MCF 10A (cell line): ENCODE measurements around the gene AQP5. TPM values are rescaled to one million over a fixed set of nuclear protein-coding genes. Genes with fewer than 3 reads are reported as not detected.

Source experiments
- BruUV-seq: library from RNA; stranded (reverse); fragments of 400-500 nt; replicated peaks from 2 replicates; lab custom pipeline; 2021; lab: Mats Ljungman, UMichigan
- CTCF ChIA-PET: fragments of 300-600 bp; sonication (Branson Sonifier 250); formaldehyde crosslinking; extraction: SDS; loops from one replicate; lab custom pipeline; 2021; ENCODE audit warnings: antibody characterized with exemption, inconsistent platforms; lab: Yijun Ruan, JAX
- POLR2A ChIA-PET: fragments of 300-600, 350-650 bp; sonication (Branson Sonifier 250); formaldehyde crosslinking; extraction: SDS; loops from one replicate; lab custom pipeline; 2020; ENCODE audit warnings: antibody characterized with exemption, inconsistent platforms; lab: Yijun Ruan, JAX
- DNase-seq: peaks from one replicate; pipeline ENCODE4 v3.0.0-alpha.2; 2018; ENCODE audit not compliant: unreplicated experiment
- H3K27ac Mint-ChIP-seq: one replicate; pipeline ENCODE4 v1.8.0; 2022; ENCODE audit warnings: mild to moderate bottlenecking, low read depth, mixed read lengths; ENCODE audit not compliant: unreplicated experiment
- H3K27me3 Mint-ChIP-seq: one replicate; pipeline ENCODE4 v1.8.0; 2022; ENCODE audit warnings: mixed read lengths; ENCODE audit not compliant: insufficient read depth, unreplicated experiment
- H3K36me3 Mint-ChIP-seq: one replicate; pipeline ENCODE4 v1.8.0; 2022; ENCODE audit warnings: mild to moderate bottlenecking, moderate library complexity, mixed read lengths; ENCODE audit not compliant: insufficient read depth, unreplicated experiment
- H3K4me1 Mint-ChIP-seq: one replicate; pipeline ENCODE4 v1.8.0; 2022; ENCODE audit warnings: mixed read lengths; ENCODE audit not compliant: insufficient read depth, unreplicated experiment
- H3K4me3 Mint-ChIP-seq: one replicate; pipeline ENCODE4 v1.8.0; 2022; ENCODE audit warnings: mild to moderate bottlenecking, moderate library complexity, mixed read lengths; ENCODE audit not compliant: unreplicated experiment
- H3K9me3 Mint-ChIP-seq: one replicate; pipeline ENCODE4 v1.8.0; 2022; ENCODE audit warnings: mixed read lengths; ENCODE audit not compliant: unreplicated experiment
- intact Hi-C: fragments of 100-400 bp; cut with micrococcal nuclease; formaldehyde crosslinking; loops from 2 replicates; pipeline ENCODE4 v1.14.1; 2022
- total RNA-seq: library from RNA; stranded (reverse); gene quantifications from 2 replicates; pipeline ENCODE4 v1.2.3, GENCODE V29; 2022
- TF ChIP-seq, protein P1 (sequence below): fragments of 200-600 bp; IDR thresholded peaks from one replicate; pipeline ENCODE4 v1.8.0; 2022; ENCODE audit warnings: antibody characterized with exemption, mild to moderate bottlenecking; ENCODE audit not compliant: unreplicated experiment

Gene AQP5
- total RNA-seq, 1 experiment from 2014 or later, result not detected

DNA sequence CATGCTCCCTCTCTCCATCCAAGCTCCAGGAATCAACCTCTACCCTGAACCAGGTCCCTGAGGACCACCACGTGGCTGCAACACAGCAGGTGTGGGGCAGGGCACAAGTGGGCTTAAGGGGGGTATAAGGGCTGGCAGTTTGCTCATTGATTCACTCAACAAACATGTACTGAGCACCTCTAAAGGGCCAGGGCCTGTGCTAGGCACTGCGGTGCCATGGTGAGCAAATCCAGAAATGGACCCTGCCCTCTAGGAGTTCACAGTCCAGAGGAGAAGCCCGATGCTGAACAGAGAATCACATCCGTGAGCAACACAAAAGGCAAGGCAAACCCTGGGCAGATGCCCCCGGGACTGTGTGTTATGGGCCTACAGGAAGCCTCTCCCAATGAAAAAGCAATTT, 17.6 kb upstream of the AQP5 start:
- H3K9me3 Mint-ChIP-seq, result no peaks in the 10 kb centered on the region
- ChIA-PET CTCF (interaction anchor here (0.7 to 1.5 kb wide), 4 partner anchors 16 to 75 kb away, joined by 3 to 4 read pairs (median 4); no protein-coding TSS in a partner anchor), POLR2A (no interaction called here)
- TF ChIP-seq, protein P1, sequence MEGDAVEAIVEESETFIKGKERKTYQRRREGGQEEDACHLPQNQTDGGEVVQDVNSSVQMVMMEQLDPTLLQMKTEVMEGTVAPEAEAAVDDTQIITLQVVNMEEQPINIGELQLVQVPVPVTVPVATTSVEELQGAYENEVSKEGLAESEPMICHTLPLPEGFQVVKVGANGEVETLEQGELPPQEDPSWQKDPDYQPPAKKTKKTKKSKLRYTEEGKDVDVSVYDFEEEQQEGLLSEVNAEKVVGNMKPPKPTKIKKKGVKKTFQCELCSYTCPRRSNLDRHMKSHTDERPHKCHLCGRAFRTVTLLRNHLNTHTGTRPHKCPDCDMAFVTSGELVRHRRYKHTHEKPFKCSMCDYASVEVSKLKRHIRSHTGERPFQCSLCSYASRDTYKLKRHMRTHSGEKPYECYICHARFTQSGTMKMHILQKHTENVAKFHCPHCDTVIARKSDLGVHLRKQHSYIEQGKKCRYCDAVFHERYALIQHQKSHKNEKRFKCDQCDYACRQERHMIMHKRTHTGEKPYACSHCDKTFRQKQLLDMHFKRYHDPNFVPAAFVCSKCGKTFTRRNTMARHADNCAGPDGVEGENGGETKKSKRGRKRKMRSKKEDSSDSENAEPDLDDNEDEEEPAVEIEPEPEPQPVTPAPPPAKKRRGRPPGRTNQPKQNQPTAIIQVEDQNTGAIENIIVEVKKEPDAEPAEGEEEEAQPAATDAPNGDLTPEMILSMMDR, result no peak
- peaks cover 6% of the 10 kb centered on the region for H3K36me3 Mint-ChIP-seq
- no peak overlapping the region for H3K27ac Mint-ChIP-seq
- peaks cover 19% of the 10 kb centered on the region for H3K4me1 Mint-ChIP-seq
- intact Hi-C loops, result no loop called here
- no peak overlapping the region for H3K4me3 Mint-ChIP-seq
- DNase-seq, result no peak
- no peaks in the 10 kb centered on the region for H3K27me3 Mint-ChIP-seq
- no TSS peak for BruUV-seq

GRCh38 chr12:49944718-49945117, 17.0 kb upstream of the AQP5 start:
- POLR2A ChIA-PET, result no interaction called here
- no TSS peak for BruUV-seq
- TF ChIP-seq, protein P1, result no peak
- CTCF ChIA-PET, result interaction anchor here (0.7 to 4.2 kb wide), 8 partner anchors 9 to 380 kb away, joined by 3 to 26 read pairs (median 10); no protein-coding TSS in a partner anchor
- no peak for DNase-seq
- H3K27ac Mint-ChIP-seq, result no peak overlapping the region
- H3K9me3 Mint-ChIP-seq, result no peaks in the 10 kb centered on the region
- H3K4me1 Mint-ChIP-seq, result peaks cover 19% of the 10 kb centered on the region
- H3K27me3 Mint-ChIP-seq, result no peaks in the 10 kb centered on the region
- intact Hi-C loops, result no loop called here
- H3K36me3 Mint-ChIP-seq, result peaks cover 6% of the 10 kb centered on the region
- H3K4me3 Mint-ChIP-seq, result no peak overlapping the region

- Mint-ChIP-seq H3K27me3 (no peaks in the 10 kb centered on the region), H3K36me3 (peaks cover 6% of the 10 kb centered on the region), H3K4me1 (peaks cover 19% of the 10 kb centered on the region), H3K27ac (peak overlapping the region; percentile 47), H3K4me3 (no peak overlapping the region), H3K9me3 (no peaks in the 10 kb centered on the region)
- BruUV-seq, result no TSS peak
- ChIA-PET CTCF (interaction anchor here (0.5 to 4.2 kb wide), 40 partner anchors 8 to 587 kb away, joined by 3 to 26 read pairs (median 3); no protein-coding TSS in a partner anchor), POLR2A (interaction anchor here (0.7 to 1.1 kb wide), 3 partner anchors 47 to 78 kb away, joined by 3 to 4 read pairs (median 3); no protein-coding TSS in a partner anchor)
- intact Hi-C loops, result no loop called here
- DNase-seq, result peak; percentile 77
- TF ChIP-seq, protein P1, result peak; percentile 83
Observed at GRCh38 chr12:49945394-49946080, 16.1 kb upstream of the AQP5 start.

GRCh38 chr12:49946086-49946485, 15.6 kb upstream of the AQP5 start:
- Mint-ChIP-seq H3K9me3 (no peaks in the 10 kb centered on the region), H3K27me3 (no peaks in the 10 kb centered on the region), H3K36me3 (peaks cover 6% of the 10 kb centered on the region), H3K27ac (peak overlapping the region; percentile 47), H3K4me1 (peaks cover 19% of the 10 kb centered on the region), H3K4me3 (no peak overlapping the region)
- intact Hi-C loops, result no loop called here
- no peak for DNase-seq
- TF ChIP-seq, protein P1, result no peak
- ChIA-PET CTCF (interaction anchor here (0.6 to 4.2 kb wide), 34 partner anchors 8 to 1302 kb away, joined by 3 to 26 read pairs (median 3); no protein-coding TSS in a partner anchor), POLR2A (interaction anchor here (0.7 to 1.1 kb wide), 2 partner anchors 65 to 79 kb away, joined by 3 to 4 read pairs; no protein-coding TSS in a partner anchor)
- no TSS peak for BruUV-seq
